A549 (cell line): ENCODE measurements around the gene SLC38A4.

Experiments used
- BHLHE40 ChIP-seq: IDR thresholded peaks from 2 replicates; pipeline ENCODE4 v1.6.1; 2012; ENCODE audit warnings: low read depth, low read length, inconsistent platforms
- ESRRA ChIP-seq: fragments of 150-350 bp; IDR thresholded peaks from 2 replicates; pipeline ENCODE4 v1.6.1; 2014; ENCODE audit warnings: mild to moderate bottlenecking, low read length, borderline replicate concordance
- POLR2A ChIP-seq: IDR thresholded peaks from 2 replicates; pipeline ENCODE4 v1.6.1; 2012; ENCODE audit warnings: mild to moderate bottlenecking, low read length
- POLR2AphosphoS2 ChIP-seq: conservative IDR thresholded peaks from 2 replicates; pipeline ENCODE4 v1.6.1; 2012; ENCODE audit warnings: low read length, improper control_type of control experiment, inconsistent platforms
- RCOR1 ChIP-seq: fragments of 150-350 bp; IDR thresholded peaks from 2 replicates; pipeline ENCODE4 v1.6.1; 2014; ENCODE audit warnings: antibody characterized with exemption, low read length, low read depth
- SMC3 ChIP-seq: fragments of >200 bp; sonication (Bioruptor Twin); formaldehyde crosslinking; IDR thresholded peaks from 3 replicates; pipeline ENCODE4 v1.6.1; 2018; ENCODE audit warnings: inconsistent platforms
- ZNF302 ChIP-seq: fragments of 250-450 bp; sonication (Bioruptor Pico); IDR thresholded peaks from 2 replicates; pipeline ENCODE4 v1.9.0; 2021; ENCODE audit warnings: inconsistent platforms, mild to moderate bottlenecking, moderate library complexity
- TF ChIP-seq, protein P1 (sequence below): fragments of >200 bp; sonication (Bioruptor Twin); formaldehyde crosslinking; IDR thresholded peaks from 3 replicates; pipeline ENCODE4 v1.5.1; 2016
- TF ChIP-seq, protein P2 (sequence below): fragments of 200-600 bp; sonication (generic); IDR thresholded peaks from 2 replicates; pipeline ENCODE4 v1.6.1; 2016; ENCODE audit warnings: antibody characterized with exemption, mild to moderate bottlenecking, moderate library complexity
- TF ChIP-seq, protein P3 (sequence below): fragments of 150-350 bp; IDR thresholded peaks from 2 replicates; pipeline ENCODE4 v1.6.1; 2014; ENCODE audit warnings: low read depth, mild to moderate bottlenecking, low read length

DNA sequence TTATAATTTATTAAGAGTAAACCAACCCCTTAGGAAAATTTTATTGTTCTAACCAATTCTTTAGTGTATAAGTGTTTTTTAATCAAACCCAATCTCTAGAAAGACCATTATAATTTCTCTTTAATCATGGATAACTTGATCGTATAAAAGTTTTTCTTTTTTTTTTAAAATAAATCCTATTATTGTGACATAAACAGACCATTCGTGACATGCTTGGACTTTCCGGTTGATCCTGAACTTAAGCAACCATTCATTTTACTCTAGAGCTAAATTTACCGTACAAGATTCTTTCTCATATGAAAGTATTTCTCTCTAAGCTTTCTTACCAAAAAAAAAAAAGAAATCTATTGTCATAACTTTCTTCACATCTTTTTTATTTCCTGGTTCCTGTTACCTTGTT lies 32.6 kb upstream of the SLC38A4 start:
- TF ChIP-seq, protein P1, sequence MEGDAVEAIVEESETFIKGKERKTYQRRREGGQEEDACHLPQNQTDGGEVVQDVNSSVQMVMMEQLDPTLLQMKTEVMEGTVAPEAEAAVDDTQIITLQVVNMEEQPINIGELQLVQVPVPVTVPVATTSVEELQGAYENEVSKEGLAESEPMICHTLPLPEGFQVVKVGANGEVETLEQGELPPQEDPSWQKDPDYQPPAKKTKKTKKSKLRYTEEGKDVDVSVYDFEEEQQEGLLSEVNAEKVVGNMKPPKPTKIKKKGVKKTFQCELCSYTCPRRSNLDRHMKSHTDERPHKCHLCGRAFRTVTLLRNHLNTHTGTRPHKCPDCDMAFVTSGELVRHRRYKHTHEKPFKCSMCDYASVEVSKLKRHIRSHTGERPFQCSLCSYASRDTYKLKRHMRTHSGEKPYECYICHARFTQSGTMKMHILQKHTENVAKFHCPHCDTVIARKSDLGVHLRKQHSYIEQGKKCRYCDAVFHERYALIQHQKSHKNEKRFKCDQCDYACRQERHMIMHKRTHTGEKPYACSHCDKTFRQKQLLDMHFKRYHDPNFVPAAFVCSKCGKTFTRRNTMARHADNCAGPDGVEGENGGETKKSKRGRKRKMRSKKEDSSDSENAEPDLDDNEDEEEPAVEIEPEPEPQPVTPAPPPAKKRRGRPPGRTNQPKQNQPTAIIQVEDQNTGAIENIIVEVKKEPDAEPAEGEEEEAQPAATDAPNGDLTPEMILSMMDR = no peak
- TF ChIP-seq SMC3 (no peak), POLR2A (no peak), BHLHE40 (no peak), ZNF302 (no peak), POLR2AphosphoS2 (no peak), RCOR1 (no peak), ESRRA (no peak)
- TF ChIP-seq, protein P2, sequence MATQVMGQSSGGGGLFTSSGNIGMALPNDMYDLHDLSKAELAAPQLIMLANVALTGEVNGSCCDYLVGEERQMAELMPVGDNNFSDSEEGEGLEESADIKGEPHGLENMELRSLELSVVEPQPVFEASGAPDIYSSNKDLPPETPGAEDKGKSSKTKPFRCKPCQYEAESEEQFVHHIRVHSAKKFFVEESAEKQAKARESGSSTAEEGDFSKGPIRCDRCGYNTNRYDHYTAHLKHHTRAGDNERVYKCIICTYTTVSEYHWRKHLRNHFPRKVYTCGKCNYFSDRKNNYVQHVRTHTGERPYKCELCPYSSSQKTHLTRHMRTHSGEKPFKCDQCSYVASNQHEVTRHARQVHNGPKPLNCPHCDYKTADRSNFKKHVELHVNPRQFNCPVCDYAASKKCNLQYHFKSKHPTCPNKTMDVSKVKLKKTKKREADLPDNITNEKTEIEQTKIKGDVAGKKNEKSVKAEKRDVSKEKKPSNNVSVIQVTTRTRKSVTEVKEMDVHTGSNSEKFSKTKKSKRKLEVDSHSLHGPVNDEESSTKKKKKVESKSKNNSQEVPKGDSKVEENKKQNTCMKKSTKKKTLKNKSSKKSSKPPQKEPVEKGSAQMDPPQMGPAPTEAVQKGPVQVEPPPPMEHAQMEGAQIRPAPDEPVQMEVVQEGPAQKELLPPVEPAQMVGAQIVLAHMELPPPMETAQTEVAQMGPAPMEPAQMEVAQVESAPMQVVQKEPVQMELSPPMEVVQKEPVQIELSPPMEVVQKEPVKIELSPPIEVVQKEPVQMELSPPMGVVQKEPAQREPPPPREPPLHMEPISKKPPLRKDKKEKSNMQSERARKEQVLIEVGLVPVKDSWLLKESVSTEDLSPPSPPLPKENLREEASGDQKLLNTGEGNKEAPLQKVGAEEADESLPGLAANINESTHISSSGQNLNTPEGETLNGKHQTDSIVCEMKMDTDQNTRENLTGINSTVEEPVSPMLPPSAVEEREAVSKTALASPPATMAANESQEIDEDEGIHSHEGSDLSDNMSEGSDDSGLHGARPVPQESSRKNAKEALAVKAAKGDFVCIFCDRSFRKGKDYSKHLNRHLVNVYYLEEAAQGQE = no peak
- TF ChIP-seq, protein P3, sequence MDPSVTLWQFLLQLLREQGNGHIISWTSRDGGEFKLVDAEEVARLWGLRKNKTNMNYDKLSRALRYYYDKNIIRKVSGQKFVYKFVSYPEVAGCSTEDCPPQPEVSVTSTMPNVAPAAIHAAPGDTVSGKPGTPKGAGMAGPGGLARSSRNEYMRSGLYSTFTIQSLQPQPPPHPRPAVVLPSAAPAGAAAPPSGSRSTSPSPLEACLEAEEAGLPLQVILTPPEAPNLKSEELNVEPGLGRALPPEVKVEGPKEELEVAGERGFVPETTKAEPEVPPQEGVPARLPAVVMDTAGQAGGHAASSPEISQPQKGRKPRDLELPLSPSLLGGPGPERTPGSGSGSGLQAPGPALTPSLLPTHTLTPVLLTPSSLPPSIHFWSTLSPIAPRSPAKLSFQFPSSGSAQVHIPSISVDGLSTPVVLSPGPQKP = no peak
